ENCODE results near the gene PITX3. TPM values are rescaled to one million over a fixed set of nuclear protein-coding genes. Genes with fewer than 3 reads are reported as not detected.

Gene PITX3
- total RNA-seq, 1 donor from 2014 or later, result not detected

GRCh38 chr10:102211615-102212299, 29.6 kb downstream of the PITX3 start:
- Mint-ChIP-seq H3K9me3 (ENCODE audit: low read depth) (no peaks in the 10 kb centered on the region), H3K4me3 (ENCODE audit: low read depth) (no peak overlapping the region), H3K36me3 (ENCODE audit: insufficient read depth) (no peaks in the 10 kb centered on the region), H3K27me3 (peaks cover 5% of the 10 kb centered on the region), H3K4me1 (ENCODE audit: low read depth) (no peaks in the 10 kb centered on the region), H3K27ac (no peak overlapping the region)
- no peak for DNase-seq (ENCODE audit: low spot score, unreplicated experiment)
- no peak for TF ChIP-seq CTCF (IDR thresholded peaks at IDR 0.05; ENCODE audit: unreplicated experiment)

GRCh38 chr10:102208311-102209035, 32.8 kb downstream of the PITX3 start:
- H3K4me3 Mint-ChIP-seq (ENCODE audit: low read depth), result no peak overlapping the region
- H3K27ac Mint-ChIP-seq, result no peak overlapping the region
- no peak for DNase-seq (ENCODE audit: low spot score, unreplicated experiment)
- no peaks in the 10 kb centered on the region for H3K4me1 Mint-ChIP-seq (ENCODE audit: low read depth)
- H3K27me3 Mint-ChIP-seq, result peaks cover 3% of the 10 kb centered on the region
- H3K36me3 Mint-ChIP-seq (ENCODE audit: insufficient read depth), result no peaks in the 10 kb centered on the region
- H3K9me3 Mint-ChIP-seq (ENCODE audit: low read depth), result peaks cover 3% of the 10 kb centered on the region
- no peak for TF ChIP-seq CTCF (IDR thresholded peaks at IDR 0.05; ENCODE audit: unreplicated experiment)

GRCh38 chr10:102202386-102202785, 38.9 kb downstream of the PITX3 start:
- H3K4me3 Mint-ChIP-seq (ENCODE audit: low read depth), result no peak overlapping the region
- no peaks in the 10 kb centered on the region for H3K36me3 Mint-ChIP-seq (ENCODE audit: insufficient read depth)
- TF ChIP-seq CTCF (IDR thresholded peaks at IDR 0.05; ENCODE audit: unreplicated experiment), result no peak
- H3K4me1 Mint-ChIP-seq (ENCODE audit: low read depth), result no peaks in the 10 kb centered on the region
- peaks cover 21% of the 10 kb centered on the region for H3K9me3 Mint-ChIP-seq (ENCODE audit: low read depth)
- H3K27ac Mint-ChIP-seq, result no peak overlapping the region
- no peak for DNase-seq (ENCODE audit: low spot score, unreplicated experiment)
- peaks cover 5% of the 10 kb centered on the region for H3K27me3 Mint-ChIP-seq

GRCh38 chr10:102200751-102201640, 40.3 kb downstream of the PITX3 start:
- DNase-seq (ENCODE audit: low spot score, unreplicated experiment), result no peak
- Mint-ChIP-seq H3K27ac (no peak overlapping the region), H3K36me3 (ENCODE audit: insufficient read depth) (no peaks in the 10 kb centered on the region), H3K4me1 (ENCODE audit: low read depth) (no peaks in the 10 kb centered on the region), H3K27me3 (peaks cover 5% of the 10 kb centered on the region), H3K9me3 (ENCODE audit: low read depth) (peaks cover 21% of the 10 kb centered on the region), H3K4me3 (ENCODE audit: low read depth) (no peak overlapping the region)
- no peak for TF ChIP-seq CTCF (IDR thresholded peaks at IDR 0.05; ENCODE audit: unreplicated experiment)

- Mint-ChIP-seq H3K36me3 (ENCODE audit: insufficient read depth) (no peaks in the 10 kb centered on the region), H3K27me3 (peaks cover 5% of the 10 kb centered on the region), H3K4me1 (ENCODE audit: low read depth) (no peaks in the 10 kb centered on the region), H3K9me3 (ENCODE audit: low read depth) (peaks cover 15% of the 10 kb centered on the region), H3K4me3 (ENCODE audit: low read depth) (no peak overlapping the region), H3K27ac (no peak overlapping the region)
- no peak for TF ChIP-seq CTCF (IDR thresholded peaks at IDR 0.05; ENCODE audit: unreplicated experiment)
- no peak for DNase-seq (ENCODE audit: low spot score, unreplicated experiment)
Observed at GRCh38 chr10:102198027-102198426, 43.3 kb downstream of the PITX3 start.
